ENCODE measurements around the gene NDUFB3. TPM values are rescaled to one million over a fixed set of nuclear protein-coding genes. Genes with fewer than 3 reads are reported as not detected.

Gene NDUFB3
- total and polyA plus RNA-seq, 2 donors (not counting 1 experiment from before 2014, with no cell fraction given), result 13.0 to 44.7 TPM

GRCh38 chr2:201128933-201129505 is 57.2 kb downstream of the NDUFB3 start:
- H3K4me3 ChIP-seq (ENCODE audit: control extremely low read depth in 1 of 5, extremely low read depth in 1 of 5, insufficient read depth in 1 of 5, low read depth in 2 of 5, low read length in 4 of 5), result no peak overlapping the region
- H3K36me3 ChIP-seq (replicated peaks in 1 of 2; ENCODE audit: control extremely low read depth in 1 of 2, control insufficient read depth in 1 of 2, extremely low read depth in 1 of 2, insufficient read depth in 2 of 2, low read length in 1 of 2), result peaks cover 9 to 17% of the 10 kb centered on the region in 2 experiments
- ChIA-PET POLR2A (interaction anchor here (1.0 kb wide), 1 partner anchor 11 kb away, joined by 5 read pairs; no protein-coding TSS in a partner anchor), CTCF (interaction anchor here (1.1 to 3.9 kb wide), 6 partner anchors 11 to 103 kb away, joined by 3 to 20 read pairs (median 6); partner anchors contain the start of gene CASP10)
- Mint-ChIP-seq H3K4me1 (peaks cover 82% of the 10 kb centered on the region), H3K9me3 (ENCODE audit: insufficient read depth) (no peaks in the 10 kb centered on the region), H3K27me3 (no peaks in the 10 kb centered on the region), H3K4me3 (peak overlapping the region; percentile 76), H3K27ac (peak overlapping the region; percentile 90)
- H3K27me3 ChIP-seq (replicated peaks in 1 of 4; ENCODE audit: control extremely low read depth in 1 of 4, control insufficient read depth in 3 of 4, insufficient read depth in 4 of 4, low read length in 3 of 4), result no peaks in the 10 kb centered on the region
- DNase-seq (no peak), ATAC-seq (ENCODE audit: low read depth) (peak; percentile 8)
- H2AFZ ChIP-seq (ENCODE audit: insufficient read depth, low read depth, low read length, poor library complexity, severe bottlenecking), result peak overlapping the region; percentile 41
- no peaks in the 10 kb centered on the region for H3K9me3 ChIP-seq (ENCODE audit: control extremely low read depth in 1 of 3, control insufficient read depth in 2 of 3, insufficient read depth in 1 of 3, low read length in 2 of 3)
- no peak for TF ChIP-seq CTCF (IDR thresholded peaks at IDR 0.05)
- no peak for TF ChIP-seq EZH2 (IDR thresholded peaks at IDR 0.05; ENCODE audit: borderline replicate concordance, insufficient read depth, low read depth, low read length, poor library complexity, severe bottlenecking)
- WGBS (ENCODE audit: insufficient coverage), result 36% methylated on average over 2 of the region's 4 CpGs
- peaks cover 6% of the 10 kb centered on the region for H4K20me1 ChIP-seq (ENCODE audit: control insufficient read depth, insufficient read depth, low read length, poor library complexity, severe bottlenecking)
- H3K79me2 ChIP-seq (ENCODE audit: control insufficient read depth, insufficient read depth, low read length), result peaks cover 92% of the 10 kb centered on the region
- peak overlapping the region; percentile 29 for H3K9ac ChIP-seq (ENCODE audit: low read length)
- H3K27ac ChIP-seq (ENCODE audit: low read length in 2 of 2), result peak overlapping the region; percentile 47 to 67
- H3K4me2 ChIP-seq (replicated peaks; ENCODE audit: low read depth, low read length, poor library complexity, severe bottlenecking), result peak overlapping the region; percentile 36
- intact Hi-C loops (cut with micrococcal nuclease), result loop anchor here (1.0 kb wide), 1 partner anchor 11 kb away; no protein-coding TSS in a partner anchor
- peaks cover 80 to 83% of the 10 kb centered on the region in 2 donors for H3K4me1 ChIP-seq (ENCODE audit: control insufficient read depth in 2 of 2, insufficient read depth in 2 of 2, low read length in 2 of 2)
